SK-N-MC (cell line): Measurements from ENCODE around the gene RIBC1.

Experiments used
- EZH2 ChIP-seq: fragments of 200-600 bp; sonication (generic); IDR thresholded peaks from one replicate; pipeline ENCODE4 v1.6.1; 2017; ENCODE audit warnings: antibody characterized with exemption
- FOXP2 ChIP-seq: optimal IDR thresholded peaks from 2 replicates; pipeline ENCODE3; 2011; ENCODE audit warnings: mild to moderate bottlenecking, moderate library complexity; ENCODE audit not compliant: insufficient read depth; ENCODE audit errors: extremely low read length, control extremely low read depth
- POLR2AphosphoS5 ChIP-seq: IDR thresholded peaks from 2 replicates; pipeline ENCODE4 v1.6.1; 2012; ENCODE audit warnings: mild to moderate bottlenecking, low read depth, low read length, borderline replicate concordance

DNA sequence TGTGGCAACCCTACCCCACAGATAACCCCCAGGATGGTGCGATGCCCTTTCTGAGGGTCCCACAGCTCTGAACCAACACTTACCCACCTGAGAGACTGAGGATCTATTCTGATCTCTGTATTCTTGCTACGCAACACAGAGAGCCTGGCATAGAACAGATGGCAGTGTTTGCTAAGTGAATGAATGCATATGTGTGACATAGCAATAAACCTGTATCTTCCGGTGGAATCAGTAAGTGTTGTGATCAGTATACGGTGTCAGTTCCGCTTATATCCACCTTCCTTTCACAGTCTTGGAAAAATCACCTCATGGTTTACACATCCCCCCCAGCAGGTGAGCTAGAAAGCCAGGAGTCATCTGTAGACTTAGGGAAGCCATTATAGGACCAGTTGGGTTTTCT is 17.4 kb downstream of the RIBC1 start:
- no peak for TF ChIP-seq EZH2
- no peak for TF ChIP-seq POLR2AphosphoS5
- TF ChIP-seq FOXP2: no peak
